ENCODE data around the gene NAA80. TPM values are rescaled to one million over a fixed set of nuclear protein-coding genes. Genes with fewer than 3 reads are reported as not detected.

NAA80 gene
- total and polyA plus RNA-seq, 10 of the 15 experiments (the other 5 are each of a cell fraction or from before 2014, with no cell fraction given) = 0.48 to 12.7 (median 6.7) TPM

DNA sequence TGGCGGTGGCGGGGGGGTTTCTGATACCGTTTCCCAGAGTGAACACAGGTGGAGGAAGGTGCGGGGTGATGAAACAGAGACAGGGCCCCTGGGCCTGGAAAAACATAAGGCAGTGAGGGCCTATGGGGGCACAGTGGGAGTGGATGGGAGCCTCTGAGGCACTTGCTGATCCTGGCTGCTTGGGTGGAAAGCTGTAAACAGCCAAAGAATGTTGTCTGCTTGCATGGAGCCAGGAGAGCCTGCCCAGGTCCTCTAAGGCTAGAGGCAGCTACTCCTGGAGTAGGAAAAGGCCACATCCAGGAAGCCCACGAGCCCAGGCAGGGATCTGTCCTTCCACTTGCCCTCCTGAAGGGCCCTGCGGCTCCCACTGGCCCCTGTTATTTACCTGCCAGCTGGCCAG is 33.2 kb downstream of the NAA80 start:
- H3K4me3 ChIP-seq = no peak overlapping the region
- H3K27ac ChIP-seq (ENCODE audit: control insufficient read depth, insufficient read depth) = no peak overlapping the region
- DNase-seq (ENCODE audit: low read depth, low spot score) (no peak), ATAC-seq (no peak), FAIRE-seq (no peak)
- no peaks in the 10 kb centered on the region for H4K20me1 ChIP-seq (ENCODE audit: control insufficient read depth, insufficient read depth)
- ChIA-PET RAD21 (ENCODE audit: unreplicated experiment) (no interaction called here), POLR2A (no interaction called here), CTCF (interaction anchor here (1.9 kb wide), 1 partner anchor 39 kb away, joined by 6 read pairs; no protein-coding TSS in a partner anchor), SMC1A (ENCODE audit: uncharacterized antibody, unreplicated experiment) (no interaction called here)
- peaks cover 1% of the 10 kb centered on the region for H3K4me1 ChIP-seq (ENCODE audit: control insufficient read depth, insufficient read depth, low read length)
- no peak overlapping the region for H2AFZ ChIP-seq (ENCODE audit: control insufficient read depth, low read depth, low read length)
- peaks cover 0 to 4% of the 10 kb centered on the region in 2 experiments; a peak in 1 of 4 replicates for H3K27me3 ChIP-seq (replicated peaks in 1 of 2; ENCODE audit: control insufficient read depth in 2 of 2, insufficient read depth in 2 of 2, low read length in 1 of 2)
- WGBS (ENCODE audit: insufficient coverage, insufficient replicate concordance, low lambda C conversion rate, missing lambda C conversion rate) = 36% methylated on average over 6 of the region's 6 CpGs
- H3K9ac ChIP-seq (ENCODE audit: control insufficient read depth, insufficient read depth, low read length) = no peak overlapping the region
- TF ChIP-seq STAT1 (conservative IDR thresholded peaks at IDR 0.05) (no peak), NRF1 (conservative IDR thresholded peaks at IDR 0.05; ENCODE audit: low read depth, low read length) (no peak)
- H3K9me3 ChIP-seq (replicated peaks; ENCODE audit: control insufficient read depth, insufficient read depth, low read length) = no peaks in the 10 kb centered on the region
- H3K36me3 ChIP-seq (ENCODE audit: control insufficient read depth in 2 of 2, insufficient read depth in 2 of 2, low read length in 1 of 2) = no peaks in the 10 kb centered on the region
- intact Hi-C loops (cut with micrococcal nuclease; ENCODE audit: unreplicated experiment) = no loop called here
- in situ Hi-C loops (cut with MboI) = no loop called here
- no TSS peak for BruUV-seq (replicated peaks)
- no peak overlapping the region for H3K4me2 ChIP-seq (ENCODE audit: control insufficient read depth, insufficient read depth)
- no peaks in the 10 kb centered on the region for H3K79me2 ChIP-seq (ENCODE audit: control insufficient read depth, insufficient read depth, low read length)

DNA sequence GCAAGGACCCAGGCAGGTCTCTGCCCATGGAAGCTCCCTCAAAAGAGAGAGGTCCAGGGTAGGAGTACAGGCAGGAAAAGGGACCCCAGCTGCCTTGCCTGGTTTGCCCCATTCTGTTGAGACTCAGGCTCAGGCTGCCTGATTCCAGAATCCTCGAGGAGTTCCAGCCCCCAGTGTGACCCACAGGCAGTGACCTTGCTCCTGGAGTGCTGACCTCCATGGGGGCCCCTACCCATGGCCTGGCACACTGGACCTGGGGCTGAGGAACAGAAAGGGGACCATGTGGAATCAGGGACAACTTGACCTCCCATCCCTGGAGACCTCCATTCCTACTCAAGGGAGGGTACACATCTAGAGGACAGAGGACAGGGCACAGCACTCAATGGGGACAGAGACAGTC is 33.6 kb downstream of the NAA80 start:
- Histone ChIP-seq H3K79me2 (ENCODE audit: control insufficient read depth, insufficient read depth, low read length) (no peaks in the 10 kb centered on the region), H3K27me3 (replicated peaks in 1 of 2; ENCODE audit: control insufficient read depth in 2 of 2, insufficient read depth in 2 of 2, low read length in 1 of 2) (peaks cover 0 to 4% of the 10 kb centered on the region in 2 experiments; a peak in 1 of 4 replicates), H3K4me3 (no peak overlapping the region), H3K27ac (ENCODE audit: control insufficient read depth, insufficient read depth) (no peak overlapping the region), H3K9ac (ENCODE audit: control insufficient read depth, insufficient read depth, low read length) (no peak overlapping the region), H3K9me3 (replicated peaks; ENCODE audit: control insufficient read depth, insufficient read depth, low read length) (no peaks in the 10 kb centered on the region), H4K20me1 (ENCODE audit: control insufficient read depth, insufficient read depth) (no peaks in the 10 kb centered on the region), H3K36me3 (ENCODE audit: control insufficient read depth in 2 of 2, insufficient read depth in 2 of 2, low read length in 1 of 2) (no peaks in the 10 kb centered on the region), H3K4me1 (ENCODE audit: control insufficient read depth, insufficient read depth, low read length) (peaks cover 6% of the 10 kb centered on the region), H2AFZ (ENCODE audit: control insufficient read depth, low read depth, low read length) (no peak overlapping the region), H3K4me2 (ENCODE audit: control insufficient read depth, insufficient read depth) (no peak overlapping the region)
- BruUV-seq (replicated peaks) = no TSS peak
- ChIA-PET SMC1A (ENCODE audit: uncharacterized antibody, unreplicated experiment) (no interaction called here), CTCF (no interaction called here), RAD21 (ENCODE audit: unreplicated experiment) (no interaction called here), POLR2A (no interaction called here)
- 0% methylated on average over 1 of the region's 1 CpG for WGBS (ENCODE audit: insufficient coverage, insufficient replicate concordance, low lambda C conversion rate, missing lambda C conversion rate)
- FAIRE-seq (no peak), DNase-seq (ENCODE audit: low read depth, low spot score) (no peak), ATAC-seq (no peak)
- intact Hi-C loops (cut with micrococcal nuclease; ENCODE audit: unreplicated experiment) = no loop called here
- in situ Hi-C loops (cut with MboI) = no loop called here
- TF ChIP-seq ZNF384 (IDR thresholded peaks at IDR 0.05; ENCODE audit: borderline replicate concordance, low read depth, low read length) (no peak), CBX5 (IDR thresholded peaks at IDR 0.05; ENCODE audit: low read depth) (no peak), SP1 (IDR thresholded peaks at IDR 0.05; ENCODE audit: low read depth, low read length) (no peak), CHD2 (IDR thresholded peaks at IDR 0.05; ENCODE audit: borderline replicate concordance, low read depth, low read length) (no peak), EGR1 (IDR thresholded peaks at IDR 0.05; ENCODE audit: borderline replicate concordance in 1 of 2, low read depth in 2 of 2, low read length in 2 of 2) (no peak), RAD51 (IDR thresholded peaks at IDR 0.05) (no peak), TCF7 (IDR thresholded peaks at IDR 0.05; ENCODE audit: borderline replicate concordance) (no peak), BRCA1 (IDR thresholded peaks at IDR 0.05; ENCODE audit: low read depth, low read length) (no peak), MYC (IDR thresholded peaks at IDR 0.05; ENCODE audit: insufficient read depth, insufficient read length, insufficient replicate concordance, low read length, severe bottlenecking) (no peak), HDAC2 (IDR thresholded peaks at IDR 0.05) (no peak), YY1 (IDR thresholded peaks at IDR 0.05; ENCODE audit: low read depth, low read length) (no peak)
- TF ChIP-seq, protein P1, sequence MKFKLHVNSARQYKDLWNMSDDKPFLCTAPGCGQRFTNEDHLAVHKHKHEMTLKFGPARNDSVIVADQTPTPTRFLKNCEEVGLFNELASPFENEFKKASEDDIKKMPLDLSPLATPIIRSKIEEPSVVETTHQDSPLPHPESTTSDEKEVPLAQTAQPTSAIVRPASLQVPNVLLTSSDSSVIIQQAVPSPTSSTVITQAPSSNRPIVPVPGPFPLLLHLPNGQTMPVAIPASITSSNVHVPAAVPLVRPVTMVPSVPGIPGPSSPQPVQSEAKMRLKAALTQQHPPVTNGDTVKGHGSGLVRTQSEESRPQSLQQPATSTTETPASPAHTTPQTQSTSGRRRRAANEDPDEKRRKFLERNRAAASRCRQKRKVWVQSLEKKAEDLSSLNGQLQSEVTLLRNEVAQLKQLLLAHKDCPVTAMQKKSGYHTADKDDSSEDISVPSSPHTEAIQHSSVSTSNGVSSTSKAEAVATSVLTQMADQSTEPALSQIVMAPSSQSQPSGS (IDR thresholded peaks at IDR 0.05; ENCODE audit: low read length) = no peak
- TF ChIP-seq, protein P2, sequence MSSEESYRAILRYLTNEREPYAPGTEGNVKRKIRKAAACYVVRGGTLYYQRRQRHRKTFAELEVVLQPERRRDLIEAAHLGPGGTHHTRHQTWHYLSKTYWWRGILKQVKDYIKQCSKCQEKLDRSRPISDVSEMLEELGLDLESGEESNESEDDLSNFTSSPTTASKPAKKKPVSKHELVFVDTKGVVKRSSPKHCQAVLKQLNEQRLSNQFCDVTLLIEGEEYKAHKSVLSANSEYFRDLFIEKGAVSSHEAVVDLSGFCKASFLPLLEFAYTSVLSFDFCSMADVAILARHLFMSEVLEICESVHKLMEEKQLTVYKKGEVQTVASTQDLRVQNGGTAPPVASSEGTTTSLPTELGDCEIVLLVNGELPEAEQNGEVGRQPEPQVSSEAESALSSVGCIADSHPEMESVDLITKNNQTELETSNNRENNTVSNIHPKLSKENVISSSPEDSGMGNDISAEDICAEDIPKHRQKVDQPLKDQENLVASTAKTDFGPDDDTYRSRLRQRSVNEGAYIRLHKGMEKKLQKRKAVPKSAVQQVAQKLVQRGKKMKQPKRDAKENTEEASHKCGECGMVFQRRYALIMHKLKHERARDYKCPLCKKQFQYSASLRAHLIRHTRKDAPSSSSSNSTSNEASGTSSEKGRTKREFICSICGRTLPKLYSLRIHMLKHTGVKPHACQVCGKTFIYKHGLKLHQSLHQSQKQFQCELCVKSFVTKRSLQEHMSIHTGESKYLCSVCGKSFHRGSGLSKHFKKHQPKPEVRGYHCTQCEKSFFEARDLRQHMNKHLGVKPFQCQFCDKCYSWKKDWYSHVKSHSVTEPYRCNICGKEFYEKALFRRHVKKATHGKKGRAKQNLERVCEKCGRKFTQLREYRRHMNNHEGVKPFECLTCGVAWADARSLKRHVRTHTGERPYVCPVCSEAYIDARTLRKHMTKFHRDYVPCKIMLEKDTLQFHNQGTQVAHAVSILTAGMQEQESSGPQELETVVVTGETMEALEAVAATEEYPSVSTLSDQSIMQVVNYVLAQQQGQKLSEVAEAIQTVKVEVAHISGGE (CRISPR knock-in tag; IDR thresholded peaks at IDR 0.05) = no peak

Data from GM12878 (cell line).